ENCODE data around the gene KLHL26. TPM values are rescaled to one million over a fixed set of nuclear protein-coding genes. Genes with fewer than 3 reads are reported as not detected.
A peak's percentile ranks its signal among the peaks of the same experiment; 100 is the strongest.
"Not testable (repeated sequence)": the region's sequence is repeated elsewhere in the genome, so short reads cannot be mapped to it uniquely, and the experiment has no call there.

Gene KLHL26
- total and polyA plus RNA-seq, 9 of the 15 experiments (the other 6 are each of a cell fraction or from before 2014, with no cell fraction given) = 0.13 to 13.3 (median 1.4) TPM

- TF ChIP-seq CEBPZ (IDR thresholded peaks at IDR 0.05; ENCODE audit: borderline replicate concordance, low read depth, low read length) = no peak
- TF ChIP-seq ILF3 (IDR thresholded peaks at IDR 0.05; ENCODE audit: borderline replicate concordance) = no peak
- no peak for TF ChIP-seq BRD9 (IDR thresholded peaks at IDR 0.05; ENCODE audit: low read depth, partially characterized antibody)
- no peak for TF ChIP-seq POU5F1 (IDR thresholded peaks at IDR 0.05; ENCODE audit: borderline replicate concordance, low read depth, low read length, partially characterized antibody)
Observed at GRCh38 chr19:18591735-18592385, 45.0 kb upstream of the KLHL26 start (continued).

- BruUV-seq (replicated peaks); H3K9me1 ChIP-seq (ENCODE audit: control insufficient read depth, insufficient read depth, low read length); H3K36me3 ChIP-seq (ENCODE audit: control insufficient read depth, insufficient read depth, low read length); in situ Hi-C loops (cut with MboI); H3K27me3 ChIP-seq (ENCODE audit: control insufficient read depth in 2 of 2, insufficient read depth in 2 of 2, low read length in 2 of 2); CTCF ChIA-PET (ENCODE audit: low intra/inter-chr PET ratio); ATAC-seq; H3K4me2 ChIP-seq (ENCODE audit: insufficient read depth, low read length); H3K4me3 ChIP-seq; H3K9me3 ChIP-seq (replicated peaks; ENCODE audit: control insufficient read depth, insufficient read depth, low read depth, low read length); H4K20me1 ChIP-seq (replicated peaks; ENCODE audit: control insufficient read depth, insufficient read depth, low read length); H2AFZ ChIP-seq (ENCODE audit: low read depth, low read length); H3K27ac ChIP-seq (ENCODE audit: extremely low read depth, low read depth, low read length): not testable (repeated sequence)
- peak; percentile 88 for TF ChIP-seq NFIC (IDR thresholded peaks at IDR 0.05)
- intact Hi-C loops (cut with micrococcal nuclease) = loop anchor here (5.0 to 10.0 kb wide), 4 partner anchors 45 to 252 kb away; partner anchors contain the start of gene KLHL26
- Histone ChIP-seq H3K9ac (ENCODE audit: insufficient read depth in 1 of 2, low read depth in 2 of 2, low read length in 2 of 2) (peak overlapping the region in 1 of 2 experiments; percentile 4; a peak in 1 of 4 replicates), H3K79me2 (ENCODE audit: control insufficient read depth, insufficient read depth, low read length) (peaks cover 21% of the 10 kb centered on the region), H3K4me1 (replicated peaks in 1 of 2; ENCODE audit: control insufficient read depth in 2 of 2, insufficient read depth in 2 of 2, low read length in 2 of 2) (peaks cover 33 to 86% of the 10 kb centered on the region in 2 experiments)
- POLR2A ChIA-PET = interaction anchor here (0.6 to 2.1 kb wide), 5 partner anchors 10 to 1040 kb away, joined by 3 to 5 read pairs (median 3); no protein-coding TSS in a partner anchor
- DNase-seq (ENCODE audit: extremely low read depth in 1 of 4, low spot score in 3 of 4) = peak in 1 of 4 experiments; percentile 50
- FAIRE-seq = peak; percentile 29
- 22% methylated on average over 5 of the region's 5 CpGs for WGBS (ENCODE audit: insufficient coverage, low coverage, missing lambda C conversion rate)
Observed at GRCh38 chr19:18592732-18593131, 44.1 kb upstream of the KLHL26 start.
